ENCODE measurements around the gene TNFRSF8. TPM values are rescaled to one million over a fixed set of nuclear protein-coding genes. Genes with fewer than 3 reads are reported as not detected.
A peak's percentile ranks its signal among the peaks of the same experiment; 100 is the strongest.

The TNFRSF8 gene
- polyA plus RNA-seq, 1 of the 3 experiments (the other 2 are of a cell fraction), result 0.07 TPM

GRCh38 chr1:12184008-12184681 is 121.0 kb downstream of the TNFRSF8 start (continued):
- TF ChIP-seq CTCF (IDR thresholded peaks at IDR 0.05) (peak; percentile 22; the same call in 1 of the 2 replicates), RAD21 (IDR thresholded peaks at IDR 0.05; ENCODE audit: low read length) (peak; percentile 32)

- ChIA-PET CTCF (interaction anchor here (0.9 to 6.2 kb wide), 6 partner anchors 10 to 60 kb away, joined by 3 to 79 read pairs (median 4); partner anchors contain the start of gene TNFRSF1B), POLR2A (interaction anchor here (0.8 kb wide), 1 partner anchor 15 kb away, joined by 3 read pairs; no protein-coding TSS in a partner anchor)
- no peak for DNase-seq
- Histone ChIP-seq H3F3A (replicated peaks; ENCODE audit: insufficient read depth) (peaks cover 4% of the 10 kb centered on the region), H3K79me2 (ENCODE audit: insufficient read depth) (no peaks in the 10 kb centered on the region), H3K27me3 (ENCODE audit: insufficient read depth) (no peaks in the 10 kb centered on the region), H3K9ac (no peak overlapping the region), H3K36me3 (replicated peaks in 1 of 2; ENCODE audit: control insufficient read depth in 1 of 2, insufficient read depth in 2 of 2, low read length in 1 of 2) (no peaks in the 10 kb centered on the region), H3K9me3 (no peaks in the 10 kb centered on the region), H2AFZ (ENCODE audit: low read depth) (no peak overlapping the region), H3K4me3 (ENCODE audit: low read depth in 2 of 2, low read length in 1 of 2) (no peak overlapping the region), H3K4me1 (ENCODE audit: control insufficient read depth in 1 of 2, insufficient read depth in 2 of 2, low read depth in 1 of 2, low read length in 1 of 2) (peaks cover 10 to 32% of the 10 kb centered on the region in 2 experiments; a peak in 3 of 4 replicates), H3K9me2 (no peaks in the 10 kb centered on the region), H3K4me2 (no peak overlapping the region), H4K20me1 (ENCODE audit: insufficient read depth) (no peaks in the 10 kb centered on the region), H3K27ac (ENCODE audit: low read depth in 2 of 2, low read length in 1 of 2) (peak overlapping the region in 1 of 2 experiments; percentile 81; a peak in 2 of 4 replicates)
- 95% methylated on average over 6 of the region's 19 CpGs for WGBS (ENCODE audit: low lambda C conversion rate)
- no peak for TF ChIP-seq YY1 (IDR thresholded peaks at IDR 0.05; ENCODE audit: low read depth)
- no peak for TF ChIP-seq NRF1 (IDR thresholded peaks at IDR 0.05; ENCODE audit: low read depth, low read length)
- TF ChIP-seq MEF2A (IDR thresholded peaks at IDR 0.05; ENCODE audit: borderline replicate concordance, low read depth), result no peak
- TF ChIP-seq GATA2 (CRISPR knock-in tag; IDR thresholded peaks at IDR 0.05), result no peak
- no peak for TF ChIP-seq CTCF (IDR thresholded peaks at IDR 0.05)
- no peak for TF ChIP-seq ZBTB33 (IDR thresholded peaks at IDR 0.05; ENCODE audit: borderline replicate concordance, low read depth)
- TF ChIP-seq TEAD4 (IDR thresholded peaks at IDR 0.05; ENCODE audit: borderline replicate concordance, insufficient read depth), result no peak
Observed at GRCh38 chr1:12185036-12185917, 122.2 kb downstream of the TNFRSF8 start.
